ENCODE data around the gene PIGL.

DNA sequence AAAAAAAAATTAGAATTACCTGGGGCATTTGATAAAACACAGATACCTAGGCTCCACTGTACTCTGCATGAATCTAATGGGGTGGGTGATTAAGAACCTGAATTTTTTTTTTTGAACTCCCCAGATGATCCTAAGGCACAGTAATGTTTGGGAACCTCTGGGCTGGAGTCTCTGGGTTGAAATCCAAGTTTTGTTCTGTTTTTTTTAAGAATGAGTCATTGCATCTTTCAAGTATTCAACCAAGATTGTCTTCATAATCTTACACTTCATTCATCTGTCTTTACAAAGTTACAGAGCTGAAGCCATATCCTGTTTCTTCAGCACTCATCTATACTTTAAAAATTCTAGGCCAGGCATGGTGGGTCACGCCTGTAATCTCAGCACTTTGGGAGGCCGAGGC, 52.6 kb downstream of the PIGL start:
- TF ChIP-seq, protein P1, sequence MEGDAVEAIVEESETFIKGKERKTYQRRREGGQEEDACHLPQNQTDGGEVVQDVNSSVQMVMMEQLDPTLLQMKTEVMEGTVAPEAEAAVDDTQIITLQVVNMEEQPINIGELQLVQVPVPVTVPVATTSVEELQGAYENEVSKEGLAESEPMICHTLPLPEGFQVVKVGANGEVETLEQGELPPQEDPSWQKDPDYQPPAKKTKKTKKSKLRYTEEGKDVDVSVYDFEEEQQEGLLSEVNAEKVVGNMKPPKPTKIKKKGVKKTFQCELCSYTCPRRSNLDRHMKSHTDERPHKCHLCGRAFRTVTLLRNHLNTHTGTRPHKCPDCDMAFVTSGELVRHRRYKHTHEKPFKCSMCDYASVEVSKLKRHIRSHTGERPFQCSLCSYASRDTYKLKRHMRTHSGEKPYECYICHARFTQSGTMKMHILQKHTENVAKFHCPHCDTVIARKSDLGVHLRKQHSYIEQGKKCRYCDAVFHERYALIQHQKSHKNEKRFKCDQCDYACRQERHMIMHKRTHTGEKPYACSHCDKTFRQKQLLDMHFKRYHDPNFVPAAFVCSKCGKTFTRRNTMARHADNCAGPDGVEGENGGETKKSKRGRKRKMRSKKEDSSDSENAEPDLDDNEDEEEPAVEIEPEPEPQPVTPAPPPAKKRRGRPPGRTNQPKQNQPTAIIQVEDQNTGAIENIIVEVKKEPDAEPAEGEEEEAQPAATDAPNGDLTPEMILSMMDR (IDR thresholded peaks at IDR 0.05): no peak
- no peak for TF ChIP-seq POLR2A (IDR thresholded peaks at IDR 0.05)
- no peak for TF ChIP-seq POLR2AphosphoS5 (IDR thresholded peaks at IDR 0.05; ENCODE audit: insufficient read depth in 1 of 2, low read depth in 1 of 2)
